A549 (cell line): ENCODE results near the gene PRPF40A.

ENCODE experiments used
- CEBPB ChIP-seq, 2 experiments: fragments of >200 bp in 1 of 2; sonication (Bioruptor Twin) in 1 of 2; formaldehyde crosslinking in 1 of 2; IDR thresholded peaks; 2 replicates each; pipeline ENCODE4 v1.6.1; 2012 to 2016
- CTCF ChIP-seq: fragments of >200 bp; sonication (Bioruptor Twin); formaldehyde crosslinking; IDR thresholded peaks from 3 replicates; pipeline ENCODE4 v1.5.1; 2016
- HDAC2 ChIP-seq: fragments of 200-600 bp; sonication (generic); IDR thresholded peaks from 2 replicates; pipeline ENCODE4 v1.6.1; 2016
- KDM1A ChIP-seq: fragments of 200-600 bp; sonication (generic); IDR thresholded peaks from 2 replicates; pipeline ENCODE4 v1.6.1; 2016; ENCODE audit warnings: low read depth, mild to moderate bottlenecking
- KDM5A ChIP-seq: fragments of 200-600 bp; sonication (generic); IDR thresholded peaks from 2 replicates; pipeline ENCODE4 v1.6.1; 2016; ENCODE audit warnings: antibody characterized with exemption, mild to moderate bottlenecking
- MAFK ChIP-seq: fragments of 450-650 bp; IDR thresholded peaks from 2 replicates; pipeline ENCODE4 v1.6.1; 2014; ENCODE audit not compliant: partially characterized antibody
- PHF8 ChIP-seq: fragments of 200-600 bp; sonication (generic); IDR thresholded peaks from 2 replicates; pipeline ENCODE4 v1.6.1; 2016; ENCODE audit warnings: low read depth, mild to moderate bottlenecking, antibody characterized with exemption, moderate library complexity, borderline replicate concordance
- POLR2A ChIP-seq: IDR thresholded peaks from 2 replicates; pipeline ENCODE4 v1.6.1; 2012; ENCODE audit warnings: mild to moderate bottlenecking, low read length
- RAD21 ChIP-seq, 2 experiments: fragments of >200 bp in 1 of 2; sonication (Bioruptor Twin) in 1 of 2; formaldehyde crosslinking in 1 of 2; IDR thresholded peaks in 1 of 2; conservative IDR thresholded peaks in 1 of 2; 2 replicates in 1 of 2; 3 replicates in 1 of 2; pipeline ENCODE4 v1.6.1; 2012 to 2018; ENCODE audit warnings: inconsistent platforms in 1 of 2
- RCOR1 ChIP-seq: fragments of 150-350 bp; IDR thresholded peaks from 2 replicates; pipeline ENCODE4 v1.6.1; 2014; ENCODE audit warnings: antibody characterized with exemption, low read length, low read depth
- REST ChIP-seq: fragments of 200-600 bp; sonication (generic); IDR thresholded peaks from 2 replicates; pipeline ENCODE4 v1.6.1; 2016; ENCODE audit warnings: antibody characterized with exemption, mild to moderate bottlenecking, moderate library complexity
- SMC3 ChIP-seq: fragments of >200 bp; sonication (Bioruptor Twin); formaldehyde crosslinking; IDR thresholded peaks from 3 replicates; pipeline ENCODE4 v1.6.1; 2018; ENCODE audit warnings: inconsistent platforms
- SREBF2 ChIP-seq: fragments of 450-650 bp; IDR thresholded peaks from 2 replicates; pipeline ENCODE4 v1.6.1; 2014; ENCODE audit warnings: mild to moderate bottlenecking, moderate library complexity

- TF ChIP-seq KDM5A (no peak), REST (no peak), CTCF (no peak), POLR2A (no peak), SMC3 (no peak), PHF8 (no peak), RCOR1 (no peak), KDM1A (no peak), MAFK (no peak), HDAC2 (no peak), SREBF2 (no peak), CEBPB (IDR thresholded peaks at IDR 0.05) (no peak), RAD21 (conservative IDR thresholded peaks at IDR 0.05 in 1 of 2, IDR thresholded peaks at IDR 0.05 in 1 of 2) (no peak)
Observed at GRCh38 chr2:152762202-152762601, 44.9 kb upstream of the PRPF40A start.
